GM12864 (cell line): ENCODE results near the gene AQP6.

ENCODE experiments used
- DNase-seq: peaks from one replicate; pipeline ENCODE4 v3.0.0-alpha.2; 2011; ENCODE audit warnings: low read depth
- H3K4me3 ChIP-seq: 2 replicates; pipeline ENCODE4 v1.5.1; 2011; ENCODE audit warnings: mild to moderate bottlenecking, low read depth, low read length, control low read depth
- TF ChIP-seq, protein P1 (sequence below): IDR thresholded peaks from 2 replicates; pipeline ENCODE4 v1.5.1; 2011; ENCODE audit warnings: low read depth, mild to moderate bottlenecking, moderate library complexity, low read length, control low read depth, inconsistent platforms; ENCODE audit errors: missing control alignments

AQP6 gene

DNA sequence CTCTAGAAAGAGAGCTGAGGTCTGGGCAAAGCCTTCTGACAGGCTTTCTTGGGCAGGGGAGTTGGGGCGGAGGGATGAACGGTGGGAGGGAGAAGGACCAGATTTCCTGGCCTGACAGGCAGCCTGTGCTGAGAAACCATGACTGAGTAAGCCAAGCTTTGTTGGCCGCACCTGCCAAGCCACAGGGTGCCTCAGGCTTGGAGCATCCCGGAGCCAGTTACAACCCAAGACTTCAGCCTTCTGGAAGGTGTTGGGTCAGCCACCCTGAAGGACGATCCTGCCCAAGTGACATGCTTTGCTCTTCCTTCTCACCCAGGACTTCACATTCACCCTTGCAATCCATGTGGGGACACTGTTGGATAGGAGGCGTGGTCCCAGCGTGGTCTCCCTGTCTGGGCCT, 43.2 kb upstream of the AQP6 start:
- TF ChIP-seq, protein P1, sequence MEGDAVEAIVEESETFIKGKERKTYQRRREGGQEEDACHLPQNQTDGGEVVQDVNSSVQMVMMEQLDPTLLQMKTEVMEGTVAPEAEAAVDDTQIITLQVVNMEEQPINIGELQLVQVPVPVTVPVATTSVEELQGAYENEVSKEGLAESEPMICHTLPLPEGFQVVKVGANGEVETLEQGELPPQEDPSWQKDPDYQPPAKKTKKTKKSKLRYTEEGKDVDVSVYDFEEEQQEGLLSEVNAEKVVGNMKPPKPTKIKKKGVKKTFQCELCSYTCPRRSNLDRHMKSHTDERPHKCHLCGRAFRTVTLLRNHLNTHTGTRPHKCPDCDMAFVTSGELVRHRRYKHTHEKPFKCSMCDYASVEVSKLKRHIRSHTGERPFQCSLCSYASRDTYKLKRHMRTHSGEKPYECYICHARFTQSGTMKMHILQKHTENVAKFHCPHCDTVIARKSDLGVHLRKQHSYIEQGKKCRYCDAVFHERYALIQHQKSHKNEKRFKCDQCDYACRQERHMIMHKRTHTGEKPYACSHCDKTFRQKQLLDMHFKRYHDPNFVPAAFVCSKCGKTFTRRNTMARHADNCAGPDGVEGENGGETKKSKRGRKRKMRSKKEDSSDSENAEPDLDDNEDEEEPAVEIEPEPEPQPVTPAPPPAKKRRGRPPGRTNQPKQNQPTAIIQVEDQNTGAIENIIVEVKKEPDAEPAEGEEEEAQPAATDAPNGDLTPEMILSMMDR = no peak
- no peak overlapping the region for H3K4me3 ChIP-seq
- no peak for DNase-seq

DNA sequence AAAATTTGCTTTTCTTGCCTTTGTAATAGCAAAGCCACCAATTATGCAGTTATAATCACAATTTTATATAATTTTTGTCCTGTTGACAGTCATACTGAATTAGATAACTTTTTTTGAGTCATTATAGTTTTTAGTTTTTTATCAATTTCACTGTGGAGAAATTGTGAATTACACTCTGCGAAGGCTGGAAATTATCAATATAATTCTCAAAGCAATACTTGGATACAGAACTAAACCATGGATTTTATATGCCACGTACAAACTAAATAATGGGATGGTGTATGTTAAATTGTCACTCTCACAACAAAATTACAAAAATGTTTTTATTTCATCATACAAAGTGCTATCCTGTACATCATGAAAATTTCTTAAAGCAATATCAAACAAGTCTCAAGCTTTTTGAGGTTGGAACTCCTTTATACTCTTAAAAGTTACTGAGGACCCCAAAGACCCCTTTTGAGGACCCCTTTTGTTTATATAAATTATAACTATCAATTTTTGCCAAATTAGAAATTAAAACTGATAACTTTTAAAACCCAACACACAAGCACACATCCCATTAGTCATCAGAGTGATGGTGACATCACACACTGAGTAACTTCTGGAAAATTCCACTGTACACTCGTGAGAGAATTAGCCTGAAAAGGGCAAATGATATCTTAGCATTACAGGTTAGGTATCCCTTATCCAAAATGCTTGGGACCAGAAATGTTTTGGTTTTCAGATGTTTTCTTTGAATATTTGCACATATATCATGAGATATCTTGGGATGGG, 42.0 kb upstream of the AQP6 start:
- TF ChIP-seq, protein P1 = no peak
- DNase-seq = no peak
- no peak overlapping the region for H3K4me3 ChIP-seq

DNA sequence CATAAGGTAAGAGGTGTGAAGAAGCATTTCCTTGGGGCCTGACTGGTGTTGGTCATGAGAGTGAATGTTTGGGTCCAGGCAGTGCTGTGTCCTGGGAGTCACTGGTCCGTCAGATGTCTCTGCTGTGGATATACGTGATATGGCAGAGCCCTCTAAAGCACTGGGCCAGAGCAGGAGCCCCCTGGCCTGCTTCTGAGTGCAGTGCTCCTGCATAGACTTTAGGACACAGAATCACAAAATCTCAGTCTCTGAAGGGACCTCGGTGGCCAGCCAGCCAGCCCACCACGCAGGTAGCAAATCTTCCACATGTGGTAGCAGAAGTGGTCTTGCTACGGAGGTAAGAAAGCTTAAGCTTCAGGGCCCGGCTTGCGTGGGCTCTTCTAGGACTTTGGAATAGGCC, 40.7 kb upstream of the AQP6 start:
- no peak overlapping the region for H3K4me3 ChIP-seq
- no peak for DNase-seq

DNA sequence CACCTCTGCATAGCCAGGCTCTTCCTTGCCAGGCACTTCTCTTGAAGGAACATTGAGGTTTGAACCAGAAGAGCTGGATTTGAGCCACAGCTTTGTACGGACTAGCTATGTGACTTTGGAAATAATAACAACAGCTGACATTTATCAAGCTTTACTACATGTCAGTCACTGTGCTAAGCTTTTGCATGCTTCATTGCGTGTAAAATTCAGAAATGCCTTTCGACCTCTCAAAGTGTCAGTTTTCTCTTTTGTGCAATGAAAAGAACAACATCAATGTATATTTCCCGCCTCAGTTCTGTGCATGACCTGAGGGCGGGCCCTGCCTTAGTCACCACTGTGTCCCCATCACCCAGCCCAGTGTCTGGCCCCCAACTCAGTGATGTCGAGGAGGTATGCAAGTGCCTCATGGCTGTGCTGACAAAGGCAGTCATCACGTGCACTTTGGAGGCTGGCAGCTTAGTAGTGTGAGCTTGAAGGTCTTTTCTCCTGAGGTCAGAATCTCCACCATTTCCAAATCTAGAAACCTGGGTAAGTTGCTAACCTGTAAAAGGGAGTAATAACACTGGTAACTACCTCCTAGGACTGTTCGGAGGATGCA, 40.1 kb upstream of the AQP6 start:
- no peak overlapping the region for H3K4me3 ChIP-seq
- TF ChIP-seq, protein P1 = no peak
- no peak for DNase-seq

More for the DNA sequence above, 40.7 kb upstream of the AQP6 start:
- TF ChIP-seq, protein P1 = no peak

DNA sequence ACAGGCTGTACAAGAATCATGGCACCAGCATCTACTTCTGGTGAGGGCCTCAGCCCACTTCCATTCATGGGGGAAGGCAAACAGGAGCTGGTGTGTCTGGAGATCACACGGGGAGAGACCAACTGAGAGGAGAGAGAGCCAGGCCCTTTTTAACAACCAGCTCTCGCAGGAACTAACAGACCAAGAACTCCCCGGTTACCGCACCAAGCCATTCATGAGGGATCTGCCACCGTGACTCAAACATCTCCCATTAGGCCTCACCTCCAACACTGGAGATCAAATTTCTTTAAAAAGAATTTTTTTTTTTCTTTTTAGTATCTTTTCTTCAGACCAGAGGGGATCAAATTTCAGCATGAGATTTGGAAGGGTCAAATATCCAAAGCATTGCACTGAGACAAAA, 39.0 kb upstream of the AQP6 start:
- TF ChIP-seq, protein P1 = no peak
- H3K4me3 ChIP-seq = no peak overlapping the region
- no peak for DNase-seq

DNA sequence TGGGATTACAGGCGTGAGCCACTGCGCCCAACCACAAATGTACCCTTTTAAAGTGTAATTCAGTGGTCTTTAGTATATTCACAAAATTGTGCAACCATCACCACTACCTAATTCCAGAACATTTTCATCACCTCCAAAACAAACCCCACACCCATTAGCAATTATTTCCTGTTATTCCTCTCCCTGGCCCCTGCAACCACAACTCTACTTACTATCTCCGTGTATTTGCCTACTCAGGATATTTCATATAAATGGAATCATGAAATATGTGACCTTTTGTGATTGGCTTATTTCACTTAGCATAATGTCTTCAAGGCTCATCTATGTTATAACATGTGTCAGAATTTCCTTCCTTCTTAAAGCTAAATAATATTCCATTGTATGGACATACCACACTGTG, 38.2 kb upstream of the AQP6 start:
- H3K4me3 ChIP-seq = no peak overlapping the region
- DNase-seq = no peak
- TF ChIP-seq, protein P1 = no peak

DNA sequence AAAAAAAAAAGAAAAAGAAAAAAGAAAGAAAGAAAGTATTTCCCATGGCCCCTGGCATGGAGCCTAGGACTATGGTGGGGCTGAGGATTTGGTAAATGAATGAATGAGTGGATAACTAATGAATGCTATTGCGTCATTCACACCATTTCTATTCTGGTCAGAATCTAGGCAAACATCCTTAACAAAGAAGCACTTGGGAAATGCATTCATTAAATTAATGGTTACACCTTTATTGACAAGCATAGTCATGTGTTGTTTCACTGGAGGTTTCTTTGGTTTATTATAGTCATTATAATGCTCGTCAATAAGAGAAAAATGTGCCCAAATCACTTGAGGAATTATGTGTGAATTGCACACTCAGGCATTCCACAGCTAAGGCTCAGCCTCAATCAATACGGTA, 35.8 kb upstream of the AQP6 start:
- H3K4me3 ChIP-seq = no peak overlapping the region
- TF ChIP-seq, protein P1 = no peak
- no peak for DNase-seq
